Endothelial cell of umbilical vein (primary cell): ENCODE data around the gene DDIT3. TPM values are rescaled to one million over a fixed set of nuclear protein-coding genes. Genes with fewer than 3 reads are reported as not detected.

ENCODE experiments used
- BruUV-seq: library from RNA; stranded (reverse); fragments of 400-500 nt; replicated peaks from 2 replicates; lab custom pipeline; 2021; lab: Mats Ljungman, UMichigan
- CTCF ChIA-PET: fragments of 300-600, 350-600 bp; sonication (Branson Sonifier 250); formaldehyde crosslinking; loops from one replicate; lab custom pipeline; 2021; ENCODE audit warnings: antibody characterized with exemption, inconsistent platforms; lab: Charles Lee
- POLR2A ChIA-PET: fragments of 300-600, 350-600 bp; sonication (Branson Sonifier 250); formaldehyde crosslinking; loops from one replicate; lab custom pipeline; 2021; ENCODE audit warnings: antibody characterized with exemption, inconsistent platforms; lab: Charles Lee
- DNase-seq: peaks from one replicate; pipeline ENCODE4 v3.0.0-alpha.2; 2011; ENCODE audit warnings: low read depth, low spot score
- FAIRE-seq: peaks from 2 replicates; lab custom pipeline; 2011; peaks lifted over from hg19 to GRCh38; lab: Jason Lieb, UNC
- H2AFZ ChIP-seq: 2 replicates; pipeline ENCODE4 v1.6.0; 2012; ENCODE audit warnings: low read depth, low read length, control low read depth, inconsistent platforms
- H3K27ac ChIP-seq: 2 replicates; pipeline ENCODE4 v1.5.1; 2011; ENCODE audit warnings: low read depth, mild to moderate bottlenecking, control low read depth, low read length, moderate library complexity; ENCODE audit not compliant: insufficient read depth
- H3K27me3 ChIP-seq, 2 experiments: 2 replicates each; pipeline versions ENCODE4 v1.6.0 to v1.6.1; 2011; ENCODE audit warnings: low read length in 2 of 2, mixed read lengths in 1 of 2; ENCODE audit not compliant: control insufficient read depth in 2 of 2, insufficient read depth in 2 of 2
- H3K36me3 ChIP-seq, 2 experiments: 2 replicates in 1 of 2; 3 replicates in 1 of 2; pipeline ENCODE4 v1.5.1; 2011; ENCODE audit warnings: low read length in 2 of 2, mild to moderate bottlenecking in 1 of 2, moderate library complexity in 1 of 2; ENCODE audit not compliant: control insufficient read depth in 2 of 2, insufficient read depth in 2 of 2; ENCODE audit errors: extremely low read depth in 1 of 2
- H3K4me1 ChIP-seq: 3 replicates; pipeline ENCODE4 v1.5.1; 2011; ENCODE audit warnings: mild to moderate bottlenecking, low read length; ENCODE audit not compliant: control insufficient read depth, insufficient read depth; ENCODE audit errors: extremely low read depth
- H3K4me2 ChIP-seq: 2 replicates; pipeline ENCODE4 v1.6.1; 2011; ENCODE audit warnings: low read length, control low read depth, mixed read lengths; ENCODE audit not compliant: insufficient read depth
- H3K4me3 ChIP-seq, 3 experiments: fragments of 200-600 bp in 1 of 3; sonication (generic), shearing (Covaris generic) in 1 of 3; replicated peaks in 1 of 3; 2 replicates each; pipeline ENCODE4 v1.5.1; 2011 to 2016; ENCODE audit warnings: control low read depth in 3 of 3, low read length in 3 of 3, mild to moderate bottlenecking in 2 of 3, inconsistent platforms in 1 of 3, low read depth in 1 of 3, moderate library complexity in 1 of 3; ENCODE audit not compliant: insufficient read depth in 1 of 3
- H3K79me2 ChIP-seq: 2 replicates; pipeline ENCODE4 v1.6.0; 2012; ENCODE audit warnings: low read length, inconsistent platforms; ENCODE audit not compliant: control insufficient read depth, insufficient read depth
- H3K9ac ChIP-seq: replicated peaks from 2 replicates; pipeline ENCODE3; 2011; ENCODE audit warnings: low read length, control low read depth; ENCODE audit not compliant: insufficient read depth; ENCODE audit errors: extremely low read depth
- H3K9me1 ChIP-seq: replicated peaks from 3 replicates; pipeline ENCODE4 v1.6.0; 2011; ENCODE audit warnings: mild to moderate bottlenecking, low read length; ENCODE audit not compliant: control insufficient read depth, insufficient read depth; ENCODE audit errors: extremely low read depth
- H3K9me3 ChIP-seq: replicated peaks from 2 replicates; pipeline ENCODE4 v1.5.1; 2012; ENCODE audit warnings: low read length, inconsistent platforms; ENCODE audit not compliant: control insufficient read depth, insufficient read depth
- H4K20me1 ChIP-seq: replicated peaks from 2 replicates; pipeline ENCODE3; 2011; ENCODE audit warnings: mild to moderate bottlenecking, low read length; ENCODE audit not compliant: control insufficient read depth, insufficient read depth; ENCODE audit errors: extremely low read depth
- CTCF ChIP-seq, 2 donors: IDR thresholded peaks; 1 replicate in 1 of 2; 2 replicates in 1 of 2; pipeline ENCODE4 v1.5.1; 2011; ENCODE audit warnings: low read length in 2 of 2, mild to moderate bottlenecking in 2 of 2, moderate library complexity in 2 of 2, control low read depth in 1 of 2, inconsistent platforms in 1 of 2, low read depth in 1 of 2; ENCODE audit not compliant: insufficient read depth in 1 of 2; ENCODE audit errors: extremely low read depth in 1 of 2
- EZH2 ChIP-seq: IDR thresholded peaks from 2 replicates; pipeline ENCODE4 v1.6.1; 2012; ENCODE audit warnings: borderline replicate concordance, low read depth, mild to moderate bottlenecking, moderate library complexity, low read length, inconsistent platforms; ENCODE audit not compliant: severe bottlenecking
- FOS ChIP-seq: IDR thresholded peaks from 2 replicates; pipeline ENCODE4 v1.6.1; 2011; ENCODE audit warnings: mild to moderate bottlenecking, low read length, moderate library complexity, borderline replicate concordance; ENCODE audit not compliant: insufficient read depth
- GATA2 ChIP-seq: IDR thresholded peaks from 2 replicates; pipeline ENCODE4 v1.7.0; 2011; ENCODE audit warnings: low read depth, mild to moderate bottlenecking, moderate library complexity, mixed read lengths, low read length; ENCODE audit not compliant: insufficient read length, insufficient read depth
- JUN ChIP-seq: IDR thresholded peaks from 2 replicates; pipeline ENCODE4 v1.6.1; 2011; ENCODE audit warnings: borderline replicate concordance, low read depth; ENCODE audit not compliant: insufficient read length, insufficient read depth
- MAX ChIP-seq: IDR thresholded peaks from 2 replicates; pipeline ENCODE4 v1.6.1; 2011; ENCODE audit not compliant: insufficient read depth, insufficient read length
- MYC ChIP-seq: IDR thresholded peaks from one replicate; pipeline ENCODE4 v1.6.1; 2011; ENCODE audit warnings: mild to moderate bottlenecking, low read depth, low read length
- POLR2A ChIP-seq: IDR thresholded peaks from 2 replicates; pipeline ENCODE4 v1.6.1; 2012; ENCODE audit warnings: low read depth, mild to moderate bottlenecking, control low read depth, low read length
- POLR2AphosphoS5 ChIP-seq: IDR thresholded peaks from 2 replicates; pipeline ENCODE4 v1.6.1; 2012; ENCODE audit warnings: low read depth, mild to moderate bottlenecking, control low read depth, low read length, moderate library complexity; ENCODE audit not compliant: insufficient read depth
- dilution Hi-C: fragments of 300-500 bp; cut with MboI; formaldehyde crosslinking; loops from one replicate; pipeline ENCODE4 v1.15.0; 2019; ENCODE audit warnings: low sequenced_read_pairs; ENCODE audit not compliant: extremely low pct_ligation_motif_present
- intact Hi-C: fragments of 100-400 bp; cut with micrococcal nuclease; formaldehyde crosslinking; loops from one replicate; pipeline ENCODE4 v1.10.0; 2022
- polyA plus RNA-seq, 4 experiments: library from polyadenylated mRNA; depleted of rRNA in 3 of 4; stranded (reverse) in 3 of 4; unstranded in 1 of 4; fragments of >200 nt; gene quantifications; 2 replicates each; pipeline versions ENCODE4 v1.2.1 to v1.2.3, GENCODE V29; 2011 to 2012; ENCODE audit warnings: missing spikeins in 1 of 4
- total RNA-seq: library from RNA; stranded (reverse); gene quantifications from 2 replicates; pipeline ENCODE4 v1.2.3, GENCODE V29; 2021

DDIT3 gene
- total and polyA plus RNA-seq, 2 donors (not counting 3 experiments of a cell fraction or from before 2014, with no cell fraction given) = 13.7 to 22.0 TPM

GRCh38 chr12:57548013-57548315 lies 27.6 kb upstream of the DDIT3 start:
- H3K4me1 ChIP-seq = peaks cover 18% of the 10 kb centered on the region
- TF ChIP-seq MYC (no peak), CTCF (IDR thresholded peaks at IDR 0.05; ENCODE audit: extremely low read depth in 1 of 2, insufficient read depth in 1 of 2, low read depth in 1 of 2, low read length in 2 of 2) (no peak), JUN (no peak), GATA2 (no peak), MAX (no peak), EZH2 (no peak), POLR2A (no peak), FOS (no peak), POLR2AphosphoS5 (no peak)
- no peaks in the 10 kb centered on the region for H3K36me3 ChIP-seq
- H4K20me1 ChIP-seq = no peaks in the 10 kb centered on the region
- H3K4me2 ChIP-seq = no peak overlapping the region
- ChIA-PET CTCF (no interaction called here), POLR2A (no interaction called here)
- no peak overlapping the region for H3K9ac ChIP-seq
- H2AFZ ChIP-seq = no peak overlapping the region
- BruUV-seq = no TSS peak
- no peak overlapping the region for H3K27ac ChIP-seq
- H3K79me2 ChIP-seq = peaks cover 25% of the 10 kb centered on the region
- peaks cover 34 to 44% of the 10 kb centered on the region in 2 experiments for H3K27me3 ChIP-seq
- H3K9me3 ChIP-seq = no peaks in the 10 kb centered on the region
- FAIRE-seq = no peak
- no peak for DNase-seq
- no peak overlapping the region for H3K4me3 ChIP-seq
- intact Hi-C loops (loop anchor here (5.0 kb wide), 1 partner anchor 144 kb away; the partner anchor contains the start of gene OS9), dilution Hi-C loops (no loop called here)
- no peaks in the 10 kb centered on the region for H3K9me1 ChIP-seq
